A673 (cell line): ENCODE results near the gene HSF2BP.

Source experiments
- EZH2 ChIP-seq: fragments of 200-600 bp; sonication (generic); IDR thresholded peaks from 2 replicates; pipeline ENCODE4 v1.6.1; 2017; ENCODE audit warnings: borderline replicate concordance, low read depth, mild to moderate bottlenecking, mixed read lengths, antibody characterized with exemption, low read length; ENCODE audit not compliant: poor library complexity, severe bottlenecking
- TF ChIP-seq, protein P1 (sequence below): fragments of 300-800, 200-600 bp; sonication (generic); conservative IDR thresholded peaks from 2 replicates; pipeline ENCODE4 v1.5.1; 2017; ENCODE audit warnings: low read depth, mild to moderate bottlenecking, antibody characterized with exemption, low read length, moderate library complexity, mixed read lengths

DNA sequence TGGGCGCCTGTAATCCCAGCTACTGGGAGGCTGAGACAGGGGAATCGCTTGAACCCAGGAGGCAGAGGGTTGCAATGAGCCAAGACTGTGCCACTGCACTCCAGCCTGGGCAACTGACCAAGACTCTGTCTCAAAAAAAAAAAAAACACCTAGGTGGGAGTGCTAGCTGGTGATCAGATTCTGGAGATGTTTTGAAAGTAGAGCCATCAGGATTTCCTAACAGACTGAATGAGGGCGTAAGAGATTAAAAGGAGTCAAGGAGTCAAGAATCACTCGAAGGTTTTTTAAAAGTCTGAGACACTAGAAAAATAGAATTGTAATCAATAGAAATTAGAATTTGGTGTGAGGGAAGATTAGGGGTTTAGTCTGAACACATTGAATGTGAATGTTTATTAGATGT is 73.8 kb downstream of the HSF2BP start:
- TF ChIP-seq EZH2, result no peak
- TF ChIP-seq, protein P1, sequence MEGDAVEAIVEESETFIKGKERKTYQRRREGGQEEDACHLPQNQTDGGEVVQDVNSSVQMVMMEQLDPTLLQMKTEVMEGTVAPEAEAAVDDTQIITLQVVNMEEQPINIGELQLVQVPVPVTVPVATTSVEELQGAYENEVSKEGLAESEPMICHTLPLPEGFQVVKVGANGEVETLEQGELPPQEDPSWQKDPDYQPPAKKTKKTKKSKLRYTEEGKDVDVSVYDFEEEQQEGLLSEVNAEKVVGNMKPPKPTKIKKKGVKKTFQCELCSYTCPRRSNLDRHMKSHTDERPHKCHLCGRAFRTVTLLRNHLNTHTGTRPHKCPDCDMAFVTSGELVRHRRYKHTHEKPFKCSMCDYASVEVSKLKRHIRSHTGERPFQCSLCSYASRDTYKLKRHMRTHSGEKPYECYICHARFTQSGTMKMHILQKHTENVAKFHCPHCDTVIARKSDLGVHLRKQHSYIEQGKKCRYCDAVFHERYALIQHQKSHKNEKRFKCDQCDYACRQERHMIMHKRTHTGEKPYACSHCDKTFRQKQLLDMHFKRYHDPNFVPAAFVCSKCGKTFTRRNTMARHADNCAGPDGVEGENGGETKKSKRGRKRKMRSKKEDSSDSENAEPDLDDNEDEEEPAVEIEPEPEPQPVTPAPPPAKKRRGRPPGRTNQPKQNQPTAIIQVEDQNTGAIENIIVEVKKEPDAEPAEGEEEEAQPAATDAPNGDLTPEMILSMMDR, result no peak
